ENCODE measurements around the gene ORM2. TPM values are rescaled to one million over a fixed set of nuclear protein-coding genes. Genes with fewer than 3 reads are reported as not detected.

ORM2 gene
- total RNA-seq, 1 donor from 2014 or later: not detected

GRCh38 chr9:114300846-114301797, 28.5 kb upstream of the ORM2 start:
- Histone ChIP-seq H3K79me2 (ENCODE audit: low read depth) (no peaks in the 10 kb centered on the region), H2AFZ (replicated peaks) (no peak overlapping the region), H3K27me3 (no peaks in the 10 kb centered on the region), H3K27ac (no peak overlapping the region), H4K20me1 (ENCODE audit: low read depth) (no peaks in the 10 kb centered on the region), H3K9ac (no peak overlapping the region), H3K4me1 (no peaks in the 10 kb centered on the region), H3K9me3 (ENCODE audit: low read depth) (no peaks in the 10 kb centered on the region), H3K4me2 (no peak overlapping the region), H3F3A (ENCODE audit: low read depth) (no peaks in the 10 kb centered on the region), H3K4me3 (no peak overlapping the region), H3K36me3 (peaks cover 9% of the 10 kb centered on the region)
- no peak overlapping the region for H3K27ac Mint-ChIP-seq
- no peak overlapping the region for H3K4me3 Mint-ChIP-seq
- TF ChIP-seq EZH2 (IDR thresholded peaks at IDR 0.05): no peak
- no peak for TF ChIP-seq EZH2phosphoT487 (IDR thresholded peaks at IDR 0.05)
- TF ChIP-seq CTCF (IDR thresholded peaks at IDR 0.05): no peak
- peaks cover 4% of the 10 kb centered on the region for H3K4me1 Mint-ChIP-seq
- DNase-seq (ENCODE audit: low spot score): no peak
- H3K9me3 Mint-ChIP-seq: peaks cover under 1% of the 10 kb centered on the region
- H3K36me3 Mint-ChIP-seq: peaks cover 18% of the 10 kb centered on the region
- peaks cover 2% of the 10 kb centered on the region for H3K27me3 Mint-ChIP-seq (ENCODE audit: insufficient read depth, low read depth)

GRCh38 chr9:114301798-114302565, 27.7 kb upstream of the ORM2 start:
- H3K27ac Mint-ChIP-seq: no peak overlapping the region
- H3K4me1 ChIP-seq: no peaks in the 10 kb centered on the region
- H3F3A ChIP-seq (ENCODE audit: low read depth): no peaks in the 10 kb centered on the region
- peaks cover 4% of the 10 kb centered on the region for H3K4me1 Mint-ChIP-seq
- H3K4me3 ChIP-seq: no peak overlapping the region
- H3K9me3 ChIP-seq (ENCODE audit: low read depth): no peaks in the 10 kb centered on the region
- no peaks in the 10 kb centered on the region for H4K20me1 ChIP-seq (ENCODE audit: low read depth)
- no peak overlapping the region for H3K27ac ChIP-seq
- H3K36me3 Mint-ChIP-seq: peaks cover 13% of the 10 kb centered on the region
- H3K9ac ChIP-seq: no peak overlapping the region
- H3K27me3 Mint-ChIP-seq (ENCODE audit: insufficient read depth, low read depth): peaks cover 2% of the 10 kb centered on the region
- H3K79me2 ChIP-seq (ENCODE audit: low read depth): no peaks in the 10 kb centered on the region
- TF ChIP-seq EZH2 (IDR thresholded peaks at IDR 0.05) (no peak), EZH2phosphoT487 (IDR thresholded peaks at IDR 0.05) (no peak)
- H3K27me3 ChIP-seq: no peaks in the 10 kb centered on the region
- DNase-seq (ENCODE audit: low spot score): no peak
- no peak overlapping the region for H2AFZ ChIP-seq (replicated peaks)
- no peak overlapping the region for H3K4me3 Mint-ChIP-seq
- H3K36me3 ChIP-seq: peaks cover 8% of the 10 kb centered on the region
- no peak overlapping the region for H3K4me2 ChIP-seq
- H3K9me3 Mint-ChIP-seq: no peaks in the 10 kb centered on the region

GRCh38 chr9:114302727-114303126, 26.9 kb upstream of the ORM2 start:
- no peaks in the 10 kb centered on the region for H3F3A ChIP-seq (ENCODE audit: low read depth)
- Mint-ChIP-seq H3K27me3 (ENCODE audit: insufficient read depth, low read depth) (peaks cover 2% of the 10 kb centered on the region), H3K27ac (peak overlapping the region; percentile 57), H3K36me3 (peaks cover 12% of the 10 kb centered on the region), H3K9me3 (no peaks in the 10 kb centered on the region), H3K4me1 (peaks cover 4% of the 10 kb centered on the region), H3K4me3 (no peak overlapping the region)
- H3K4me1 ChIP-seq: no peaks in the 10 kb centered on the region
- no peak overlapping the region for H2AFZ ChIP-seq (replicated peaks)
- TF ChIP-seq EZH2 (IDR thresholded peaks at IDR 0.05): no peak
- H4K20me1 ChIP-seq (ENCODE audit: low read depth): no peaks in the 10 kb centered on the region
- no peak for DNase-seq (ENCODE audit: low spot score)
- H3K79me2 ChIP-seq (ENCODE audit: low read depth): no peaks in the 10 kb centered on the region
- no peak overlapping the region for H3K9ac ChIP-seq
- H3K36me3 ChIP-seq: peaks cover 8% of the 10 kb centered on the region
- no peak overlapping the region for H3K4me2 ChIP-seq
- H3K27ac ChIP-seq: no peak overlapping the region
- H3K27me3 ChIP-seq: no peaks in the 10 kb centered on the region
- H3K9me3 ChIP-seq (ENCODE audit: low read depth): no peaks in the 10 kb centered on the region
- H3K4me3 ChIP-seq: no peak overlapping the region

- no peak for DNase-seq (ENCODE audit: low spot score)
- no peaks in the 10 kb centered on the region for H3K9me3 Mint-ChIP-seq
Measured at GRCh38 chr9:114303571-114303970, 26.1 kb upstream of the ORM2 start.

More at GRCh38 chr9:114303571-114303970, 26.1 kb upstream of the ORM2 start:
- Histone ChIP-seq H2AFZ (replicated peaks) (no peak overlapping the region), H3K4me2 (no peak overlapping the region), H3K27ac (no peak overlapping the region), H3K9ac (no peak overlapping the region), H3K36me3 (peaks cover 2% of the 10 kb centered on the region), H4K20me1 (ENCODE audit: low read depth) (no peaks in the 10 kb centered on the region), H3K79me2 (ENCODE audit: low read depth) (no peaks in the 10 kb centered on the region), H3K4me1 (no peaks in the 10 kb centered on the region), H3K4me3 (no peak overlapping the region), H3K9me3 (ENCODE audit: low read depth) (no peaks in the 10 kb centered on the region), H3K27me3 (no peaks in the 10 kb centered on the region), H3F3A (ENCODE audit: low read depth) (no peaks in the 10 kb centered on the region)
- Mint-ChIP-seq H3K27me3 (ENCODE audit: insufficient read depth, low read depth) (peaks cover 2% of the 10 kb centered on the region), H3K4me1 (peaks cover 4% of the 10 kb centered on the region), H3K4me3 (no peak overlapping the region), H3K36me3 (peaks cover 7% of the 10 kb centered on the region), H3K27ac (no peak overlapping the region)
- no peak for TF ChIP-seq CTCF (IDR thresholded peaks at IDR 0.05)
- TF ChIP-seq EZH2phosphoT487 (IDR thresholded peaks at IDR 0.05): no peak

Measured in neural progenitor cell (in vitro differentiated cells).